SK-N-SH (cell line): ENCODE results near the gene CXCL1. TPM values are rescaled to one million over a fixed set of nuclear protein-coding genes. Genes with fewer than 3 reads are reported as not detected.

Experiments
- CTCF ChIA-PET: fragments of 300-600, 350-600 bp; formaldehyde crosslinking; extraction: SDS; loops from one replicate; lab custom pipeline; 2021; lab: Yijun Ruan, JAX
- POLR2A ChIA-PET: fragments of 350-600 bp; sonication (Branson Sonifier 250); formaldehyde crosslinking; extraction: SDS; loops from one replicate; lab custom pipeline; 2020; ENCODE audit warnings: antibody characterized with exemption, inconsistent platforms; lab: Yijun Ruan, JAX
- DNase-seq: peaks from one replicate; pipeline ENCODE4 v3.0.0; 2012
- H2AFZ ChIP-seq: fragments of 200-600 bp; sonication (generic); 2 replicates; pipeline ENCODE4 v1.8.1; 2016; ENCODE audit warnings: antibody characterized with exemption, mild to moderate bottlenecking, low read depth
- H3F3A ChIP-seq: fragments of 200-600 bp; sonication (generic); replicated peaks from 2 replicates; pipeline ENCODE3; 2016; ENCODE audit warnings: antibody characterized with exemption, mild to moderate bottlenecking; ENCODE audit not compliant: insufficient read depth
- H3K27ac ChIP-seq, 2 experiments: fragments of 200-500 bp in 1 of 2; fragments of 200-600 bp in 1 of 2; sonication (Bioruptor generic) in 1 of 2; sonication (generic), shearing (Covaris generic) in 1 of 2; 2 replicates each; pipeline versions ENCODE4 v1.5.1 to v1.6.1; 2014 to 2016; ENCODE audit warnings: low read depth in 2 of 2, inconsistent platforms in 1 of 2, low read length in 1 of 2, mild to moderate bottlenecking in 1 of 2, mixed read lengths in 1 of 2
- H3K27me3 ChIP-seq: fragments of 200-600 bp; sonication (generic), shearing (Covaris generic); 2 replicates; pipeline ENCODE4 v1.6.1; 2016; ENCODE audit warnings: mixed run types; ENCODE audit not compliant: insufficient read depth
- H3K36me3 ChIP-seq, 2 experiments: fragments of 200-500 bp in 1 of 2; fragments of 200-600 bp in 1 of 2; sonication (Bioruptor generic) in 1 of 2; sonication (generic) in 1 of 2; replicated peaks in 1 of 2; 2 replicates each; pipeline versions ENCODE3 to v1.5.1; 2014 to 2016; ENCODE audit warnings: low read length in 1 of 2, mild to moderate bottlenecking in 1 of 2; ENCODE audit not compliant: insufficient read depth in 2 of 2, control insufficient read depth in 1 of 2
- H3K4me1 ChIP-seq, 2 experiments: fragments of 200-500 bp in 1 of 2; fragments of 200-600 bp in 1 of 2; sonication (Bioruptor generic) in 1 of 2; sonication (generic), shearing (Covaris generic) in 1 of 2; 2 replicates each; pipeline versions ENCODE4 v1.5.1 to v1.6.1; 2014 to 2016; ENCODE audit warnings: low read depth in 1 of 2, low read length in 1 of 2, mixed run types in 1 of 2; ENCODE audit not compliant: insufficient read depth in 2 of 2, control insufficient read depth in 1 of 2
- H3K4me2 ChIP-seq: fragments of 200-600 bp; sonication (generic), shearing (Covaris generic); 2 replicates; pipeline ENCODE4 v1.6.1; 2017; ENCODE audit warnings: mixed run types
- H3K4me3 ChIP-seq, 2 experiments: fragments of 200-500 bp in 1 of 2; fragments of 200-600 bp in 1 of 2; sonication (Bioruptor generic) in 1 of 2; sonication (generic), shearing (Covaris generic) in 1 of 2; 2 replicates each; pipeline versions ENCODE4 v1.5.1 to v1.8.1; 2014 to 2016; ENCODE audit warnings: low read depth in 2 of 2, inconsistent platforms in 1 of 2, low read length in 1 of 2, mild to moderate bottlenecking in 1 of 2, mixed read lengths in 1 of 2, moderate library complexity in 1 of 2
- H3K79me2 ChIP-seq: fragments of 200-600 bp; sonication (generic); 2 replicates; pipeline ENCODE4 v1.8.1; 2017; ENCODE audit warnings: mild to moderate bottlenecking; ENCODE audit not compliant: insufficient read depth
- H3K9ac ChIP-seq: fragments of 200-600 bp; sonication (generic); 2 replicates; pipeline ENCODE4 v1.6.1; 2017; ENCODE audit warnings: mixed run types
- H3K9me2 ChIP-seq: fragments of 200-600 bp; sonication (generic); 2 replicates; pipeline ENCODE4 v1.6.1; 2017; ENCODE audit warnings: mixed run types
- H3K9me3 ChIP-seq: fragments of 200-600 bp; sonication (generic); 2 replicates; pipeline ENCODE4 v1.6.1; 2017; ENCODE audit warnings: mixed run types, mild to moderate bottlenecking, moderate library complexity
- H4K20me1 ChIP-seq: fragments of 200-600 bp; sonication (generic); 2 replicates; pipeline ENCODE4 v1.6.1; 2017; ENCODE audit warnings: mild to moderate bottlenecking, mixed run types; ENCODE audit not compliant: insufficient read depth
- EP300 ChIP-seq, 2 experiments: IDR thresholded peaks; 2 replicates each; pipeline versions ENCODE4 v1.4.0 to v1.6.1; 2012; ENCODE audit warnings: borderline replicate concordance in 1 of 2, low read depth in 1 of 2, low read length in 1 of 2
- FOXM1 ChIP-seq: IDR thresholded peaks from 2 replicates; pipeline ENCODE4 v1.4.0; 2012; ENCODE audit warnings: low read depth, mild to moderate bottlenecking
- GATA2 ChIP-seq: sonication (generic); formaldehyde crosslinking; IDR thresholded peaks from 2 replicates; pipeline ENCODE4 v1.5.0; 2020; ENCODE audit warnings: mild to moderate bottlenecking, missing genetic modification reagents
- IRF3 ChIP-seq: fragments of 150-350 bp; IDR thresholded peaks from 2 replicates; pipeline ENCODE4 v1.6.1; 2016; ENCODE audit warnings: mild to moderate bottlenecking, low read depth, low read length
- JUND ChIP-seq: IDR thresholded peaks from 2 replicates; pipeline ENCODE4 v1.4.0; 2012
- MXI1 ChIP-seq: IDR thresholded peaks from 2 replicates; pipeline ENCODE4 v1.6.1; 2012; ENCODE audit warnings: mild to moderate bottlenecking, low read depth, low read length, improper control_type of control experiment
- NRF1 ChIP-seq: IDR thresholded peaks from 2 replicates; pipeline ENCODE4 v1.6.1; 2012; ENCODE audit warnings: low read depth, mild to moderate bottlenecking, low read length
- RCOR1 ChIP-seq: fragments of 150-350 bp; IDR thresholded peaks from 2 replicates; pipeline ENCODE4 v1.6.1; 2017; ENCODE audit warnings: antibody characterized with exemption, low read length
- SMC3 ChIP-seq: IDR thresholded peaks from 2 replicates; pipeline ENCODE4 v1.6.1; 2012; ENCODE audit warnings: low read depth, low read length, improper control_type of control experiment
- TAF1 ChIP-seq: IDR thresholded peaks from 2 replicates; pipeline ENCODE4 v1.6.1; 2012; ENCODE audit warnings: low read depth, mild to moderate bottlenecking, low read length, moderate library complexity, borderline replicate concordance
- TCF12 ChIP-seq: IDR thresholded peaks from 2 replicates; pipeline ENCODE4 v1.4.0; 2012
- TEAD4 ChIP-seq: IDR thresholded peaks from 2 replicates; pipeline ENCODE4 v1.4.0; 2012; ENCODE audit warnings: mild to moderate bottlenecking, borderline replicate concordance; ENCODE audit not compliant: insufficient read depth
- WGBS: methylation state at CpG from one replicate; pipeline ENCODE4 v1.1.6; 2017; ENCODE audit warnings: low lambda C conversion rate; 5-methylcytosine and 5-hydroxymethylcytosine counted together
- polyA plus RNA-seq, 3 experiments: library from polyadenylated mRNA; depleted of rRNA; stranded (reverse); fragments of >200 nt; gene quantifications; 2 replicates each; pipeline ENCODE4 v1.2.3, GENCODE V29; 2012
- TF ChIP-seq, protein P1 (sequence below): fragments of 200-600 bp; sonication (generic); IDR thresholded peaks from 2 replicates; pipeline ENCODE4 v1.6.1; 2017; ENCODE audit warnings: antibody characterized with exemption, mild to moderate bottlenecking, moderate library complexity
- TF ChIP-seq, protein P2 (sequence below): IDR thresholded peaks from 2 replicates; pipeline ENCODE4 v1.4.0; 2012; ENCODE audit warnings: low read depth, borderline replicate concordance

The CXCL1 gene
- polyA plus RNA-seq, 1 of the 3 experiments (the other 2 are of a cell fraction): 0.12 TPM

- POLR2A ChIA-PET: no interaction called here
- Histone ChIP-seq H3K27ac (no peak overlapping the region), H3K4me3 (no peak overlapping the region), H3K9me2 (no peaks in the 10 kb centered on the region), H3K36me3 (no peaks in the 10 kb centered on the region), H3K9ac (no peak overlapping the region), H3K4me2 (no peak overlapping the region), H3K79me2 (no peaks in the 10 kb centered on the region), H3F3A (no peaks in the 10 kb centered on the region), H4K20me1 (no peaks in the 10 kb centered on the region), H3K4me1 (no peaks in the 10 kb centered on the region), H3K27me3 (peaks cover 4% of the 10 kb centered on the region; the same call in 1 of the 2 replicates)
- WGBS: 14% methylated on average over 2 of the region's 2 CpGs
- TF ChIP-seq TEAD4 (no peak), EP300 (IDR thresholded peaks at IDR 0.05; ENCODE audit: borderline replicate concordance in 1 of 2, low read depth in 1 of 2, low read length in 1 of 2) (no peak), MXI1 (no peak), FOXM1 (no peak), GATA2 (CRISPR knock-in tag) (no peak), TAF1 (no peak), SMC3 (no peak), IRF3 (no peak), NRF1 (no peak), TCF12 (no peak)
- TF ChIP-seq, protein P1, sequence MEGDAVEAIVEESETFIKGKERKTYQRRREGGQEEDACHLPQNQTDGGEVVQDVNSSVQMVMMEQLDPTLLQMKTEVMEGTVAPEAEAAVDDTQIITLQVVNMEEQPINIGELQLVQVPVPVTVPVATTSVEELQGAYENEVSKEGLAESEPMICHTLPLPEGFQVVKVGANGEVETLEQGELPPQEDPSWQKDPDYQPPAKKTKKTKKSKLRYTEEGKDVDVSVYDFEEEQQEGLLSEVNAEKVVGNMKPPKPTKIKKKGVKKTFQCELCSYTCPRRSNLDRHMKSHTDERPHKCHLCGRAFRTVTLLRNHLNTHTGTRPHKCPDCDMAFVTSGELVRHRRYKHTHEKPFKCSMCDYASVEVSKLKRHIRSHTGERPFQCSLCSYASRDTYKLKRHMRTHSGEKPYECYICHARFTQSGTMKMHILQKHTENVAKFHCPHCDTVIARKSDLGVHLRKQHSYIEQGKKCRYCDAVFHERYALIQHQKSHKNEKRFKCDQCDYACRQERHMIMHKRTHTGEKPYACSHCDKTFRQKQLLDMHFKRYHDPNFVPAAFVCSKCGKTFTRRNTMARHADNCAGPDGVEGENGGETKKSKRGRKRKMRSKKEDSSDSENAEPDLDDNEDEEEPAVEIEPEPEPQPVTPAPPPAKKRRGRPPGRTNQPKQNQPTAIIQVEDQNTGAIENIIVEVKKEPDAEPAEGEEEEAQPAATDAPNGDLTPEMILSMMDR: no peak
- TF ChIP-seq, all 33 proteins: peak for 0
- no peak for DNase-seq
- CTCF ChIA-PET: no interaction called here
- H2AFZ ChIP-seq: no peak overlapping the region
- H3K9me3 ChIP-seq: no peaks in the 10 kb centered on the region
Observed at GRCh38 chr4:73831569-73831968, 37.6 kb upstream of the CXCL1 start.

- Histone ChIP-seq H3K27ac (no peak overlapping the region), H3K27me3 (peaks cover 13% of the 10 kb centered on the region; the same call in 1 of the 2 replicates), H3K36me3 (no peaks in the 10 kb centered on the region), H3K4me2 (no peak overlapping the region), H3K4me3 (no peak overlapping the region), H2AFZ (peak overlapping the region; percentile 30; the same call in 1 of the 2 replicates), H3K9me3 (no peaks in the 10 kb centered on the region), H3F3A (no peaks in the 10 kb centered on the region), H3K4me1 (no peaks in the 10 kb centered on the region), H3K9ac (no peak overlapping the region), H4K20me1 (no peaks in the 10 kb centered on the region), H3K79me2 (no peaks in the 10 kb centered on the region), H3K9me2 (no peaks in the 10 kb centered on the region)
- TF ChIP-seq TCF12 (no peak), JUND (0 out of 2 replicates have a peak, but pooled peaks have one; percentile 6), RCOR1 (no peak)
- TF ChIP-seq, protein P2, sequence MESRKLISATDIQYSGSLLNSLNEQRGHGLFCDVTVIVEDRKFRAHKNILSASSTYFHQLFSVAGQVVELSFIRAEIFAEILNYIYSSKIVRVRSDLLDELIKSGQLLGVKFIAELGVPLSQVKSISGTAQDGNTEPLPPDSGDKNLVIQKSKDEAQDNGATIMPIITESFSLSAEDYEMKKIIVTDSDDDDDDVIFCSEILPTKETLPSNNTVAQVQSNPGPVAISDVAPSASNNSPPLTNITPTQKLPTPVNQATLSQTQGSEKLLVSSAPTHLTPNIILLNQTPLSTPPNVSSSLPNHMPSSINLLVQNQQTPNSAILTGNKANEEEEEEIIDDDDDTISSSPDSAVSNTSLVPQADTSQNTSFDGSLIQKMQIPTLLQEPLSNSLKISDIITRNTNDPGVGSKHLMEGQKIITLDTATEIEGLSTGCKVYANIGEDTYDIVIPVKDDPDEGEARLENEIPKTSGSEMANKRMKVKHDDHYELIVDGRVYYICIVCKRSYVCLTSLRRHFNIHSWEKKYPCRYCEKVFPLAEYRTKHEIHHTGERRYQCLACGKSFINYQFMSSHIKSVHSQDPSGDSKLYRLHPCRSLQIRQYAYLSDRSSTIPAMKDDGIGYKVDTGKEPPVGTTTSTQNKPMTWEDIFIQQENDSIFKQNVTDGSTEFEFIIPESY: no peak
- WGBS: 7% methylated on average over 1 of the region's 1 CpG
- CTCF ChIA-PET: no interaction called here
- POLR2A ChIA-PET: no interaction called here
- DNase-seq: no peak
Observed at GRCh38 chr4:73832651-73833237, 36.4 kb upstream of the CXCL1 start.
